Stimulated activated CD8-positive, alpha-beta memory T cell treated with anti-CD3 and anti-CD28 coated beads, Interleukin-4, amount 100 ng/mL, for 48 hours (primary cell): ENCODE results near the gene NKX2-4.
"Not testable (repeated sequence)": the region's sequence is repeated elsewhere in the genome, so short reads cannot be mapped to it uniquely, and the experiment has no call there.

Source experiments
- DNase-seq: peaks from one replicate; pipeline ENCODE4 v3.0.0-alpha.2; 2020

The NKX2-4 gene

GRCh38 chr20:21397341-21398108 is at the start of gene NKX2-4:
NKX2-4 (minus strand) TSS chr20:21397526; CDS start chr20:21397399, 127 bp downstream.
- DNase-seq, result no peak

- no peak for DNase-seq
Observed at GRCh38 chr20:21437816-21438215, 40.5 kb upstream of the NKX2-4 start.

GRCh38 chr20:21437248-21437647 is 39.9 kb upstream of the NKX2-4 start:
- DNase-seq, result no peak

- DNase-seq, result no peak
Observed at GRCh38 chr20:21436205-21436604, 38.9 kb upstream of the NKX2-4 start.

GRCh38 chr20:21435576-21435975 is 38.2 kb upstream of the NKX2-4 start:
- no peak for DNase-seq

DNA sequence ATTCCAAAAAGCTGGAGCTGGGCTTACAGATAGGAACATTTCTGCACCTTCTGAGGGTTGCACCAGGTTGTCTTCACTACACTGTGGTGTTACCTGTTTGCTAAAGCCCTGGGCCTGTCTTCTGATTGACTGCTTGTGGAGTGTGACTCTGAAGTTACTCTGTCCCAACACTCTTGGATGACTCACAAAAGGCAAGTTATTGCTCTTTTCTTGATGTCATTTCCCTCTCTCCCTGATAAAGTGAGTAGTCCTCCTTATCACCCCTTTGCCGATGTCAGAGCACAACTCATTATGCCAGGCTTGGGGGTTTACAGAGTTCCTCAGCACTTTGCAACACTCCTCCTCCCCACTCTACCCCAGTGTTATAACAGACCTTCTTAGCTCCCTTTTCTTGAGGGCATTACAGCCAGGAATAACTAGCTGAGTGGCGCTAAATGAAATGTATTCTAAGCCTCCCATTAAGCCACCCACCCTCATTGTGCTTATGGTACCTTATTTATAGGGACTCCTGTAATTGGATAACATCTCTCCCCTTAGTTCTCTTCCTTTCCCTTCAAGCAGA is 36.1 kb upstream of the NKX2-4 start:
- DNase-seq, result no peak

DNA sequence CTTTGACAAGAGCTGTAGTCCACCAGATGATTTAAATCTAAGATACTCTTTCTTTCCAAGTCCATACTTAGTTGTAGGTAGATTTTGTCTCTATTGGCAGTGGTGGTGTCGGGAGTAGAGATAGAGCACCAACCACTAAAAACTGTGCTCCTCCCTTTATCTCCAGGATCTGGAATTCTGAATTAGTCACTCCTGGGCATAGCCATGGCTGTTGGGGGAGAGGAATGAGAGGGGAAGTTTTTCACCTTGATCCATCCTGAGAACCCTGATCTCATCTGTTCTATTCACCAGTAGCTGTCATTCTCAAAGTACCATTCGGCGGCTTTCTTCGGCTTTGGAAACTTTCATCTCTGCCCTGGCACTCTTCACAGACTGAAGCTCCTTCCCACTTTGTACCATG is 35.6 kb upstream of the NKX2-4 start:
- no peak for DNase-seq

GRCh38 chr20:21430020-21430419 is 32.7 kb upstream of the NKX2-4 start:
- DNase-seq, result no peak

- DNase-seq, result no peak
Observed at GRCh38 chr20:21424846-21425245, 27.5 kb upstream of the NKX2-4 start.

DNA sequence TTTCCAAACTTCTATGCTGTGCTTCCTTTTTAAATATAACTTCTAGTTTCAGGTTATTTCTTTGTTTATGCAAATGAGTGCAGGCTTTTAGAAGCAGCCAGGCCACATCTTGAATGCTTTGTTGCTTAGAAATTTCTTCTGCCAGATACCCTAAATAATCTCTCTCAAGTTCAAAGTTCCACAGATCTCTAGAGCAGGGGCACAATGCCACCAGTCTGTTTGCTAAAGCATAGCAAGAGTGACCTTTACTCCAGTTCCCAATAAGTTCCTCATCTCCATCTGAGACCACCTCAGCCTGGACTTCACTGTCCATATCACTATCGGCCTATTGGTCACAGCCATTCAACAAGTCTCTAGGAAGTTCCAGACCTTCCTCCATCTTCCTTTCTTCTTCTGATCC is 26.4 kb upstream of the NKX2-4 start:
- DNase-seq, result not testable (repeated sequence)

- no peak for DNase-seq
Observed at GRCh38 chr20:21421601-21422236, 24.4 kb upstream of the NKX2-4 start.

DNA sequence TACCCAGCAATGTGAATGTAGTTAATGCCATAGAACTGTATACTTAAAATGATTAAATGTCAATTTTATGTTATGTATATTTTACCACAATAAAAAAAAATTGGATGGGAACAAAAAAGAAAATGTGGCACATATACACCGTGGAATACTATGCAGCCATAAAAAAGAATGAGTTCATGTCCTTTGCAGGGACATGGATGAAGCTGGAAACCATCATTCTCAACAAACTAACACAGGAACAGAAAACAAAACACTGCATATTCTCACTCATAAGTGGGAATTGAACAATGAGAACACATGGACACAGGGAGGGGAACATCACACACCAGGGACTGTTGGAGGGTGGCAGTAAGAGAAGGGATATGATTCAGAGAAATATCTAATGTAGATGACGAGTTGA is 21.8 kb upstream of the NKX2-4 start:
- DNase-seq, result not testable (repeated sequence)

DNA sequence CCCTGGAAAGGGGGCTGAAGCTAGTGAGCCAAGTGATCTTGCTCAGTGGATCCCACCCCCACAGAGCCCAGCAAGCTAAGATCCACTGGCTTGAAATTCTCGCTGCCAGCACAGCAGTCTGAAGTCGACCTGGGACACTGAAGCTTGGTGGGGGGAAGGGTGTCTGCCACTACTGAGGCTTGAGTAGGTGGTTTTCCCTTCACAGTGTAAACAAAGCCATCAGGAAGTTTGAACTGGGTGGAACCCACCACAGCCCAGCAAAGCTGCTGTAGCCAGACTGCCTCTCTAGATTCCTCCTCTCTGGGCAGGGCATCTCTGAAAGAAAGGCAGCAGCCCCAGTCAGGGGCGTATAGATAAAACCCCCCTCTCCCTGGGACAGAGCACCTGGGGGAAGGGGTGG is 16.7 kb upstream of the NKX2-4 start:
- DNase-seq, result not testable (repeated sequence)

GRCh38 chr20:21411725-21412124 is 14.4 kb upstream of the NKX2-4 start:
- DNase-seq, result no peak

GRCh38 chr20:21399005-21399475 is 1.7 kb upstream of the NKX2-4 start:
- DNase-seq, result no peak

- no peak for DNase-seq
Observed at GRCh38 chr20:21398109-21399004, 1.0 kb upstream of the NKX2-4 start.

DNA sequence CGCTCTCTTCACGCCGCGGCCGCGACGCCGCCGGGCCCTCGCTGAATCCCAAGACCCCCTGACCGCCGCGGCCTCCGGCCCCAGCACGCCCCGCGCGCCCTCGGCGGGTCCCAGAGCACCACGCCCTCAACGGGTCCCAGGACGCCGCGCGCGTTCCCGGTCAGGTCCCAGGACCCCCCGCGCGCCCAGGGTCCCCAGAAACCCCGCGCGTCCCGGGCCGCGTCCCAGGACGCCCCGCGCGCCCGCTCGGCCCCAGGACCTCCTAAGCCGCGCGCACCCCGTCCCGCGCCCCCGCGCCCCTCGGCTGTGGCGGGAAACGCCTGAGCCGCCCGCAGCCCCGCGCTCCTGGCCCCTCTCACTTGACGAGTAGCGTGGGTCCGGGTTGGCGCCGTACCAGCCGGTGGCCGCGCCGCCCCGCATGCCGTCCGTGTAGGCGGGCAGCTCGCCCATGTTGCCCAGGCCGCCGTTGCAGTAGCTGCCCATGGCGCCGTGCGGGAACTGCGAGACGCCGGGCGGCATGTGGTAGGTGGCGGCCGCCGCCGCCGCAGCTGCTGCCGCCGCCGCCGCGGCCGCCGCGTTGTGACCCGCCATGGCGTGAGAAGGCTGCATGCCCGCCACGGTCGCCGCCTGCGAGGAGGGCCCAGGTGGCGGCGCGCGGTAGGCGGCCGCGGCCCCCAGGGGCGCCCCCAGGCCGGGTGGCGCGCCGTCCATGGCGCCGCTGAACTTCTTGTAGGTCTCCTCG is 556 bp downstream of the NKX2-4 start:
- no peak for DNase-seq

DNA sequence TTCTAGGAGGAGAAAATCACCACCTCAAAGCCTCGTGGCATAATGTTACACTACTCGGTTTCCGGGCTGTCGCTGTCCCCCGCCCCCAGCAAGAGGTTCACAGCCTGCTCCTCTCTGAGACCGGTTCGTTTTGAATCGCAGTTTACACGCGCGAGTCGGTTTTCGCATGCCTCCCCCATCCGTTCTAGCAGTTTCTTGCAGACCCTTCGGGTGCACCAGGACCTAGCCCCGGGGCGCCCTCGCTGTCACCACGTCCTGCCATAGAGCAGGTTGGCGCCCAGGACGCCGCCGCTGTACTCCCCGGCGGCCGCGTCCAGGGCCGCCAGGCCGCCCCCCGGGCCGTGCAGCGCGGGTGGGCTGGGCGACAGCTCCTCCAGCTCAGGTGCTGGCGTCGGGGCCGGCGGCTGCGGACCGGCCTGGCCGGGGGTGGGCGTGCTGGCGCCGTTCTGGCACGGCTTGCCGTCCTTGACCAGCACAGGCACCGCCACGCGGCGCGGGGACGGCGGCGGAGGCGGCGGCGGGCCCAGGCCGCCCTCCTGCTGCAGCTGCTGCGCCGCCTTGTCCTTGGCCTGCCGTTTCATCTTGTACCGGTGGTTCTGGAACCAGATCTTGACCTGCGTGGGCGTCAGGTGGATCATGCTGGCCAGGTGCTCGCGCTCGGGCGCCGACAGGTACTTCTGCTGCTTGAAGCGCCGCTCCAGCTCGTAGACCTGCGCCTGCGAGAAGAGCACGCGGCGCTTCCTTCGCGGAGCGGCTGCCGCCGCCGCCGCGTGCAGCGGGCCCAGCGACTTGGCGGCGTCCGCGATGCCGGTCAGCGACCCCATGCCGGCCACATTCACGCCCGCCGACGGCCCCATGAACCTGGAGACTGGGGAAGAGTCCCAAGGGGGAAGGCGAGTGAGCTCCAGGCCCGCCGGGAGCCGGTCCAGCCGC is 1.4 kb downstream of the NKX2-4 start:
- DNase-seq, result peak; percentile 52

DNA sequence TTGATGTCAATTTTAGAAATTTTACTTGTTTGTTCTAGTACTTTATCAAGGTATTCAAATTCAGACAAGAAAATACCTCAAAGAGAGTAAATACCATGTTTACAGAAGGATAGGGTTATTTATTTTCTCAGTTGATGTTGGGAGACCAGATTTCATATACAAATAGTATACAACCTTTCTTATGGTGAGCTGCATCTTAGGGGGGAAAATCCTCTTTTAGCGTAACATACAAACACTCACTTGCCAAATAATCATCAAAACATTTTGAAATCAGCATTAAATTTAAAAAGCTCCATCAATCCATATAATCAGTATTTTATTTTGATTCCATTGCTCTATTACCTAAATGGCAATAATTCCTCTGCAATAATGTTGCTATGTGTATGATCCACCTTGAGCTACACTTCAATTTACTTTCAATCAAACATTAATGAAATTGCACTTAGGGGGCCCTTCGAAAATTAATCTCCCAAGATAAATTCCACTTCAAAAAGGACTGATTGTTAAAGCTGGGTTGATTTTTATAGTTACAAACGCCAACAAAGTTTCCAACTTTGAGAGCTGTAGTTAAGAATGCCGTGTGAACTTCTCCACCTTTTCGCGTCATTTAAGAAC is 2.2 kb downstream of the NKX2-4 start:
- DNase-seq, result no peak

DNA sequence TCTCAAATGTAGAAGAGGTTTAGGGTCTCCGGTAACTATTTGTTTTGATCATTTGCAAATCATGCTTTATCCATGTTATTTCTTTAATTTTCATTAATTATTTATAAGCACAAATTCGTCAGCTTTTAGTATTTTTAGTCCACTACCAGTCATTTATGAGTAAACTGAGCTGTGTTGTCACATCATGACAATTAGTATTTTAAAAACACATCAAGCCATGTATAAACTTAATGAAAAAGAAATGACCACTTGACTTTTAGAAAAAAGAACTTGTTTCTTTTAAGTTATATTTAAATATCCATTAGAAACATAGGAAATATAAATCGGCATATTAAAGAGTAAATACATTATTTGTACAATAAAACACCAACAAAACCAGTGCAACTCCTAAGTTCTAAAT is 2.8 kb downstream of the NKX2-4 start:
- no peak for DNase-seq
